ENCODE data around the gene CHRDL1.

The CHRDL1 gene

DNA sequence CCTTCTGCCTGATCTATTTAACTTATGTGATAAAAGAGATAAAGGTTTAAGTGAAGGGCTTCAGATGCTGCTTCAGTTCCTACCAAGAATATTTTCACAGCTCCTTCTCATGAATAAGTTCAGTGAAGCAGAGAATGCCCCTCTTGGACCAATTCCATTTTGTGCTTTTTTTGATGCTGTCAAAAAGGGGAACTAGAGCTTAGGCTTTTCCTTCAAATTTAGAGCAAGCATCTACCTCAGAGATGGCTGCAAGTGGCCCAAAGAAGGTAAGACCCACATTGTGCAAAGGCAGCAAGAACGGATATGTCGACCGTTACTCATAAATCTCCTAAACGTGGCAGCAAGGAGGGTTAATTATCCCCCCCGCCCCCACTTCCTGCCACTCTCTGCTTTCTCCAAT, 4.5 kb downstream of the CHRDL1 start:
- Histone ChIP-seq H3K4me3 (no peak overlapping the region), H3K4me1 (no peaks in the 10 kb centered on the region), H3K27me3 (peaks cover 0 to 3% of the 10 kb centered on the region in 2 donors), H3K9me3 (no peaks in the 10 kb centered on the region), H3K27ac (no peak overlapping the region), H3K36me3 (no peaks in the 10 kb centered on the region)
- DNase-seq: no peak
- intact Hi-C loops (cut with DNase I; ENCODE audit: low total_unique reads): no loop called here
- TF ChIP-seq, protein P1, sequence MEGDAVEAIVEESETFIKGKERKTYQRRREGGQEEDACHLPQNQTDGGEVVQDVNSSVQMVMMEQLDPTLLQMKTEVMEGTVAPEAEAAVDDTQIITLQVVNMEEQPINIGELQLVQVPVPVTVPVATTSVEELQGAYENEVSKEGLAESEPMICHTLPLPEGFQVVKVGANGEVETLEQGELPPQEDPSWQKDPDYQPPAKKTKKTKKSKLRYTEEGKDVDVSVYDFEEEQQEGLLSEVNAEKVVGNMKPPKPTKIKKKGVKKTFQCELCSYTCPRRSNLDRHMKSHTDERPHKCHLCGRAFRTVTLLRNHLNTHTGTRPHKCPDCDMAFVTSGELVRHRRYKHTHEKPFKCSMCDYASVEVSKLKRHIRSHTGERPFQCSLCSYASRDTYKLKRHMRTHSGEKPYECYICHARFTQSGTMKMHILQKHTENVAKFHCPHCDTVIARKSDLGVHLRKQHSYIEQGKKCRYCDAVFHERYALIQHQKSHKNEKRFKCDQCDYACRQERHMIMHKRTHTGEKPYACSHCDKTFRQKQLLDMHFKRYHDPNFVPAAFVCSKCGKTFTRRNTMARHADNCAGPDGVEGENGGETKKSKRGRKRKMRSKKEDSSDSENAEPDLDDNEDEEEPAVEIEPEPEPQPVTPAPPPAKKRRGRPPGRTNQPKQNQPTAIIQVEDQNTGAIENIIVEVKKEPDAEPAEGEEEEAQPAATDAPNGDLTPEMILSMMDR (IDR thresholded peaks at IDR 0.05): no peak

DNA sequence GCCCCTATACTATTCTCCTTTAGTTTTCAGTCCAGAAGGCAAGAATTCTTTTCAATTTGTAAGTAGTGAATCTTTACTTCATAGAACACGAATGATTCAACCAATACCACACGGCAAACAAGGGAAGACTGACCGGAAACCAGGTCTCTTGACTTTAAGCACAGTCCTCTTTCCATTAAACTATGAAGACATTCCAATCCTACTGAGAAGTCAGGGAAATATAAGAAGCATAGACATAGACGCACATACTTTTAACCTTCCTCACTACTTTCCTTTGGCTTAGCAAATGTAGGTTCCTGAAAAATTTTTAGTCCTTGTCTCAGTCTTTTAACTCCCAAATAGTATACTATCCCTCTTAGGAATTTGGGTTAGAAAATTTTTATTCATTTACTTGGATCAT, 9.1 kb downstream of the CHRDL1 start:
- no peak for DNase-seq
- TF ChIP-seq, protein P1 (IDR thresholded peaks at IDR 0.05): no peak
- intact Hi-C loops (cut with DNase I; ENCODE audit: low total_unique reads): no loop called here
- Histone ChIP-seq H3K27me3 (peaks cover 0 to 3% of the 10 kb centered on the region in 2 donors), H3K27ac (no peak overlapping the region), H3K4me3 (no peak overlapping the region), H3K36me3 (no peaks in the 10 kb centered on the region), H3K4me1 (no peaks in the 10 kb centered on the region), H3K9me3 (no peaks in the 10 kb centered on the region)

GRCh38 chrX:110759785-110760184, 35.8 kb downstream of the CHRDL1 start:
- Histone ChIP-seq H3K27me3 (no peaks in the 10 kb centered on the region), H3K4me1 (no peaks in the 10 kb centered on the region), H3K9me3 (peaks cover 0 to 10% (median 9%) of the 10 kb centered on the region in 3 donors), H3K27ac (no peak overlapping the region), H3K36me3 (no peaks in the 10 kb centered on the region), H3K4me3 (no peak overlapping the region)
- DNase-seq: no peak
- intact Hi-C loops (cut with DNase I; ENCODE audit: low total_unique reads): no loop called here
- TF ChIP-seq, protein P1 (IDR thresholded peaks at IDR 0.05): no peak

GRCh38 chrX:110758781-110759422, 36.7 kb downstream of the CHRDL1 start:
- no peaks in the 10 kb centered on the region for H3K27me3 ChIP-seq
- no peak overlapping the region for H3K27ac ChIP-seq
- DNase-seq: no peak
- H3K4me1 ChIP-seq: no peaks in the 10 kb centered on the region
- intact Hi-C loops (cut with DNase I; ENCODE audit: low total_unique reads): no loop called here
- H3K9me3 ChIP-seq: peaks cover 0 to 4% (median 0%) of the 10 kb centered on the region in 3 donors
- H3K36me3 ChIP-seq: no peaks in the 10 kb centered on the region
- no peak overlapping the region for H3K4me3 ChIP-seq
- TF ChIP-seq, protein P1 (IDR thresholded peaks at IDR 0.05): no peak

GRCh38 chrX:110755611-110756010, 40.0 kb downstream of the CHRDL1 start:
- H3K36me3 ChIP-seq: no peaks in the 10 kb centered on the region
- no peaks in the 10 kb centered on the region for H3K27me3 ChIP-seq
- no peak overlapping the region for H3K27ac ChIP-seq
- DNase-seq: no peak
- H3K4me1 ChIP-seq: no peaks in the 10 kb centered on the region
- H3K4me3 ChIP-seq: no peak overlapping the region
- peaks cover 0 to 4% (median 0%) of the 10 kb centered on the region in 3 donors for H3K9me3 ChIP-seq
- intact Hi-C loops (cut with DNase I; ENCODE audit: low total_unique reads): no loop called here
- TF ChIP-seq, protein P1 (IDR thresholded peaks at IDR 0.05): no peak
